Transverse colon (tissue), 4 donors: ENCODE measurements around the gene CCDC110. TPM values are rescaled to one million over a fixed set of nuclear protein-coding genes. Genes with fewer than 3 reads are reported as not detected.

Experiments
- DNase-seq: peaks from one replicate; pipeline ENCODE4 v3.0.0-alpha.2; 2019
- H3K27ac ChIP-seq, 4 donors: fragments of 200-600 bp; sonication (generic); 2 replicates each; pipeline ENCODE4 v1.5.1; 2016 to 2018; ENCODE audit warnings: inconsistent platforms in 4 of 4
- H3K27me3 ChIP-seq: fragments of 200-600 bp; sonication (generic); 2 replicates; pipeline ENCODE4 v1.5.1; 2017; ENCODE audit warnings: inconsistent platforms
- H3K36me3 ChIP-seq, 4 donors: fragments of 200-600 bp; sonication (generic); 2 replicates each; pipeline ENCODE4 v1.5.1; 2017 to 2019; ENCODE audit warnings: inconsistent platforms in 4 of 4
- H3K4me1 ChIP-seq, 4 donors: fragments of 200-600 bp; sonication (generic); 2 replicates each; pipeline ENCODE4 v1.5.1; 2017 to 2020; ENCODE audit warnings: inconsistent platforms in 4 of 4
- H3K4me3 ChIP-seq, 4 donors: fragments of 200-600 bp; sonication (generic); 1 replicate in 1 of 4; 2 replicates in 3 of 4; pipeline versions ENCODE4 v1.5.1 to v1.6.1; 2017 to 2019; ENCODE audit warnings: inconsistent platforms in 4 of 4
- H3K9me3 ChIP-seq, 2 donors: fragments of 200-600 bp; sonication (generic); 2 replicates each; pipeline ENCODE4 v1.5.1; 2017 to 2019; ENCODE audit warnings: inconsistent platforms in 2 of 2
- EP300 ChIP-seq: sonication (generic); formaldehyde crosslinking; IDR thresholded peaks from one replicate; pipeline ENCODE4 v1.6.1; 2017; ENCODE audit warnings: antibody characterized with exemption, low read depth
- POLR2A ChIP-seq: fragments of 450-650 bp; IDR thresholded peaks from one replicate; pipeline ENCODE4 v1.6.1; 2016; ENCODE audit warnings: antibody characterized with exemption, mild to moderate bottlenecking, moderate library complexity
- POLR2AphosphoS5 ChIP-seq, 3 donors: sonication (generic); formaldehyde crosslinking; IDR thresholded peaks; one replicate each; pipeline ENCODE4 v1.6.1; 2016; ENCODE audit warnings: antibody characterized with exemption in 3 of 3
- WGBS, 2 donors: methylation state at CpG; one replicate each; pipeline ENCODE4 v1.1.5; 2018; ENCODE audit warnings: low coverage in 1 of 2; 5-methylcytosine and 5-hydroxymethylcytosine counted together
- in situ Hi-C, 4 donors: fragments of 200-750 bp; cut with MboI; loops; one replicate each; pipeline versions ENCODE4 v1.15.0 to v1.15.1; 2017; ENCODE audit warnings: low sequenced_read_pairs in 3 of 4, low pct_ligation_motif_present in 1 of 4, low pct_unique_long_range_greater_than_20kb in 1 of 4
- intact Hi-C: fragments of 100-400 bp; cut with DNase I; formaldehyde crosslinking; loops from one replicate; pipeline ENCODE4 v1.15.1; 2023; ENCODE audit warnings: low total_unique reads
- small RNA-seq, 4 donors: library from RNA; depleted of rRNA; stranded (forward); fragments of <200 nt; gene quantifications; one replicate each; pipeline ENCODE3, GENCODE V24; 2016
- total RNA-seq, 4 donors: library from RNA; depleted of rRNA; stranded (reverse); fragments of >200 nt; gene quantifications; one replicate each; pipeline ENCODE4 v1.1.0, GENCODE V29; 2016
- TF ChIP-seq, protein P1 (sequence below), 5 experiments: fragments of 200-600 bp in 3 of 5; fragments of 450-650 bp in 2 of 5; sonication (generic) in 3 of 5; IDR thresholded peaks; 1 replicate in 2 of 5; 2 replicates in 3 of 5; pipeline ENCODE4 v1.5.1; 2016 to 2017; ENCODE audit warnings: antibody characterized with exemption in 5 of 5, inconsistent platforms in 3 of 5, mild to moderate bottlenecking in 2 of 5, moderate library complexity in 1 of 5

CCDC110 gene
- total RNA-seq, 4 donors from 2014 or later: 2.5 to 3.0 TPM; not detected in 2

DNA sequence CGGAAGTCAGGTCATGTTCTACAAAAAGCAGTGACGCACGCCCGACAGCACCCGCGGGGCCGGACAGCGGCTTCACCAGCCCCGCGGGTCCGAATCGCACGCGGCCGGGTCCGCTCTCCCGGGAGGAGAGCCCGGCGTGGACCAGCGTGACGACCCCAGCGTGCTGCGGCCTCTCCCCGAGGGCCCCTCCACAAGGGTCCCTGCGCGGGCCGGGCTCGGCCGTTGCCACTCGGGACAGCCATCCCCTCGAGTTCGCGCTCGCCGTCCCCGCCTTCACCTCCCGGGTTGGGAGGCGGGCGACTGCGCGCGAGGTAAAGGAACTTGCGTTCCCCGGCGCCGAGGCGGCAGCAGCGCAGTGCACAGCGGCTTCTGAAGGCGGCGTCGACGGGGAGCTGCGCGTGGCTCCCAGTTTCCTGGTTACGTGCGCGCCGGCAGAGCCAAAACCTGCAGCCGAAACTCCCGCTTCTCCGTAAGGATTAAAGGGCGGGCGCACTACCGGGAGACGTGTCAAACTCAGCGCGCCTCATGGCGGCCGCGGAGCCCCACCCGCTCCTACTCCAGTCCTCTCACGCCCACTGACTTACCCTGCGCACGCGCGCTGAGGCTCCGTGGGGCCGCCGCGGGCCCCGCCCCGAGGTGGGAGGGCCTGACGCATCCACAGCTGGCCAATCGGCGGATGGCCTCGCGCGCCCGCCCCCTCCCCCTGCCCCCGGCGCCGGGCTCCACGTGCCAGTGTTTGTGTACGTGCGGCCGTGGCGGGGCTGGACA is 75.4 kb downstream of the CCDC110 start:
- TF ChIP-seq, protein P1, sequence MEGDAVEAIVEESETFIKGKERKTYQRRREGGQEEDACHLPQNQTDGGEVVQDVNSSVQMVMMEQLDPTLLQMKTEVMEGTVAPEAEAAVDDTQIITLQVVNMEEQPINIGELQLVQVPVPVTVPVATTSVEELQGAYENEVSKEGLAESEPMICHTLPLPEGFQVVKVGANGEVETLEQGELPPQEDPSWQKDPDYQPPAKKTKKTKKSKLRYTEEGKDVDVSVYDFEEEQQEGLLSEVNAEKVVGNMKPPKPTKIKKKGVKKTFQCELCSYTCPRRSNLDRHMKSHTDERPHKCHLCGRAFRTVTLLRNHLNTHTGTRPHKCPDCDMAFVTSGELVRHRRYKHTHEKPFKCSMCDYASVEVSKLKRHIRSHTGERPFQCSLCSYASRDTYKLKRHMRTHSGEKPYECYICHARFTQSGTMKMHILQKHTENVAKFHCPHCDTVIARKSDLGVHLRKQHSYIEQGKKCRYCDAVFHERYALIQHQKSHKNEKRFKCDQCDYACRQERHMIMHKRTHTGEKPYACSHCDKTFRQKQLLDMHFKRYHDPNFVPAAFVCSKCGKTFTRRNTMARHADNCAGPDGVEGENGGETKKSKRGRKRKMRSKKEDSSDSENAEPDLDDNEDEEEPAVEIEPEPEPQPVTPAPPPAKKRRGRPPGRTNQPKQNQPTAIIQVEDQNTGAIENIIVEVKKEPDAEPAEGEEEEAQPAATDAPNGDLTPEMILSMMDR (IDR thresholded peaks at IDR 0.05): no peak
- peak; percentile 71 for TF ChIP-seq POLR2A
- peak; percentile 67 to 86 (median 72) for TF ChIP-seq POLR2AphosphoS5 (IDR thresholded peaks at IDR 0.05)
- Histone ChIP-seq H3K4me1 (peaks cover 2 to 43% (median 17%) of the 10 kb centered on the region in 4 donors), H3K27ac (peak overlapping the region; percentile 97 to 100 (median 99)), H3K4me3 (peak overlapping the region; percentile 57 to 80 (median 68)), H3K36me3 (peaks cover 0 to 13% (median under 1%) of the 10 kb centered on the region in 4 donors), H3K9me3 (no peaks in the 10 kb centered on the region), H3K27me3 (no peaks in the 10 kb centered on the region)
- 0 to 1% methylated on average over 1 to 91 of the region's 98 CpGs for WGBS, 2 donors
- intact Hi-C loops (loop anchor here (5.0 kb wide), 1 partner anchor 189 kb away; the partner anchor contains the start of gene SNX25), in situ Hi-C loops (loop anchor here in 2 of 4 donors (10.0 kb wide), 2 partner anchors 181 to 191 kb away; partner anchors contain the start of genes CFAP97 (in 1 of the 2) and SNX25 (in 1 of the 2))
- peak; percentile 98 for DNase-seq

DNA sequence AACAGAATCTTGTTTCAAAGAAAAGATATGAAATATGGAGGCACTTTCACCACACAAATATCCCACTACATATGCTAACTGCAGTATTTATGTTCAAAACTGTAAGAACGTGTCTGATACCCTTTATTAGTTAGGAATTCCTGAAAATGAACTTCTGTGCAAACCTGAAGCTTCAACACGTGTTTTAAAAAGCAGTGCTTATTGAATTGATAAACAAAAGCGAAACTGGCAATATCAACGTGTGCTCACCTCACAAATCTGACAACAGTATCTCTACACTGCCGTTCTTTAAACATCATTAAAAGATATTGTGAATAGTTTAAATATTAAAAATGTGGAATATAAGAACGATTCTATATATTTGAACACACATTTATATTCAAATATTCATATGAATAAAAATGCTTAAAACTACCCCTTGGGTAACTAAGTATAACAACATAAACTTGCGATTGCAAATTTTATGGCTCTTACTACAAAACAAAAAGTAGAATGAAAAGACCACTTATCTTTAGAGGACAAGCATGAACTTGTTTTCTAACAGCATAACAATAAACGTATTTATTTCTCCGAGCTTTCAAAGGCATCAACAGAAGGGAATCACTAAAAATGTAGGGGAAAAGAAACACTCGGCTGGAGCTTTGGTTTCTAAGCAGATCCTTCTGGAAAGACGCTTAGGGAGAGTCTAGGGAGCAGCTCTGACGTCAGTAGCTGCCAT is 76.1 kb downstream of the CCDC110 start, which contains the start of gene LRP2BP:
TSS of gene LRP2BP (minus strand) at position 687 of the 718 bp plus-strand sequence. CDS start 17,738 bp downstream, outside the sequence.
- Histone ChIP-seq H3K4me1 (peaks cover 2 to 42% (median 17%) of the 10 kb centered on the region in 4 donors), H3K36me3 (peaks cover 0 to 6% (median 0%) of the 10 kb centered on the region in 4 donors), H3K4me3 (peak within 1 kb of the TSS; percentile 57 to 80 (median 68)), H3K9me3 (no peaks in the 10 kb centered on the region), H3K27me3 (no peaks in the 10 kb centered on the region), H3K27ac (peak within 1 kb of the TSS; percentile 97 to 100 (median 99))
- intact Hi-C loops (loop anchor here (5.0 kb wide), 1 partner anchor 188 kb away; the partner anchor contains the start of gene SNX25), in situ Hi-C loops (loop anchor here in 2 of 4 donors (10.0 kb wide), 2 partner anchors 181 to 191 kb away; partner anchors contain the start of genes CFAP97 (in 1 of the 2) and SNX25 (in 1 of the 2))
- TF ChIP-seq EP300: peak; percentile 11
- TF ChIP-seq, protein P1 (IDR thresholded peaks at IDR 0.05): no peak
- WGBS, 2 donors: 2 to 3% methylated on average over 12 of the region's 12 CpGs
- DNase-seq: no peak

Small RNA genes within 50 kb of the gene (small RNA-seq; reads per million reads assigned to genes)
- 0 reads per million in 4 donors for gene RF00019

Other genes with a start within 250 kb of the CCDC110 start
- gene LRP2BP, start 75.8 kb downstream of the CCDC110 start, total RNA-seq: 10 to 100 TPM in 1 of 4 donors, under 1 TPM in 2, not detected in 1; 0.55 to 20.1 (median 0.64) TPM
- gene ANKRD37, start 74.9 kb downstream of the CCDC110 start, total RNA-seq: 10 to 100 TPM in 1 of 4 donors, 1 to 10 TPM in 3; 2.0 to 10.0 (median 7.1) TPM
- 10 to 100 TPM in 3 of 4 donors, 1 to 10 TPM in 1; 5.2 to 48.4 (median 21.5) TPM for gene UFSP2, start 45.8 kb downstream of the CCDC110 start, total RNA-seq
- 100 to 1,000 TPM in 2 of 4 donors, 10 to 100 TPM in 2; 81.9 to 209 (median 115) TPM for gene PDLIM3, start 63.8 kb upstream of the CCDC110 start, total RNA-seq